Stomach (tissue), 9 donors: ENCODE results near the gene ZNF506. TPM values are rescaled to one million over a fixed set of nuclear protein-coding genes. Genes with fewer than 3 reads are reported as not detected.

Experiments
- DNase-seq, 2 donors: peaks; one replicate each; pipeline versions ENCODE4 v3.0.0 to v3.0.0-alpha.2; 2013 to 2019
- H3K27ac ChIP-seq, 5 donors: fragments of 200-600 bp in 4 of 5; sonication (generic) in 4 of 5; one replicate each; pipeline ENCODE4 v1.5.1; 2013 to 2019; ENCODE audit warnings: mild to moderate bottlenecking in 1 of 5, moderate library complexity in 1 of 5
- H3K27me3 ChIP-seq, 3 donors: fragments of 200-600 bp; sonication (generic); one replicate each; pipeline ENCODE4 v1.5.1; 2017 to 2019; ENCODE audit warnings: mixed run types in 1 of 3
- H3K36me3 ChIP-seq, 4 donors: fragments of 200-600 bp; sonication (generic); 1 replicate in 3 of 4; 2 replicates in 1 of 4; pipeline ENCODE4 v1.5.1; 2016 to 2019
- H3K4me1 ChIP-seq, 4 donors: fragments of 200-600 bp; sonication (generic); one replicate each; pipeline ENCODE4 v1.5.1; 2016 to 2019
- H3K4me3 ChIP-seq, 4 donors: fragments of 200-600 bp; sonication (generic) in 3 of 4; one replicate each; pipeline ENCODE4 v1.5.1; 2016 to 2019; ENCODE audit warnings: mild to moderate bottlenecking in 1 of 4
- H3K9me3 ChIP-seq, 4 donors: fragments of 200-600 bp; sonication (generic); one replicate each; pipeline ENCODE4 v1.5.1; 2016 to 2019
- CTCF ChIP-seq, 7 experiments: fragments of 450-650 bp in 4 of 7; fragments of 200-600 bp in 3 of 7; sonication (generic) in 3 of 7; IDR thresholded peaks; one replicate each; pipeline ENCODE4 v1.5.1; 2016 to 2019; ENCODE audit warnings: antibody characterized with exemption in 7 of 7, control low read depth in 2 of 7, mild to moderate bottlenecking in 1 of 7
- EP300 ChIP-seq: sonication (generic); formaldehyde crosslinking; IDR thresholded peaks from one replicate; pipeline ENCODE4 v1.6.1; 2017; ENCODE audit warnings: antibody characterized with exemption
- POLR2A ChIP-seq, 4 donors: fragments of 450-650 bp; IDR thresholded peaks; one replicate each; pipeline ENCODE4 v1.6.1; 2016; ENCODE audit warnings: antibody characterized with exemption in 4 of 4, control low read depth in 2 of 4, mild to moderate bottlenecking in 1 of 4, moderate library complexity in 1 of 4
- POLR2AphosphoS5 ChIP-seq, 3 donors: sonication (generic); formaldehyde crosslinking; IDR thresholded peaks; one replicate each; pipeline ENCODE4 v1.6.1; 2016; ENCODE audit warnings: antibody characterized with exemption in 3 of 3
- WGBS, 5 donors: extraction: QIAGEN DNeasy Blood & Tissue Kit in 3 of 5; methylation state at CpG; one replicate each; pipeline versions ENCODE4 v1.1.5 to v1.1.7; 2013 to 2018; 5-methylcytosine and 5-hydroxymethylcytosine counted together
- intact Hi-C: fragments of 100-400 bp; cut with DNase I; formaldehyde crosslinking; loops from one replicate; pipeline ENCODE4 v1.15.1; 2023; ENCODE audit warnings: low total_unique reads
- polyA plus RNA-seq, 3 donors: library from polyadenylated mRNA; stranded (reverse); fragments of 200-250 nt; gene quantifications; one replicate each; pipeline ENCODE4 v1.2.3, GENCODE V29; 2013
- total RNA-seq, 5 donors: library from RNA; depleted of rRNA; stranded (reverse); fragments of >200 nt; gene quantifications; one replicate each; pipeline versions ENCODE4 v1.1.0 to v1.2.3, GENCODE V29; 2014 to 2016
- donor health status: healthy with polysubstance abuse.
- donor health status: Bipolar disorder and iron deficiency.
- donor health status: healthy.

The ZNF506 gene
- total and polyA plus RNA-seq, 8 donors: 3.4 to 93.7 (median 25.1) TPM

GRCh38 chr19:19758164-19758563 lies 63.4 kb downstream of the ZNF506 start:
- Histone ChIP-seq H3K27me3 (no peaks in the 10 kb centered on the region), H3K27ac (no peak overlapping the region), H3K4me3 (no peak overlapping the region), H3K4me1 (no peaks in the 10 kb centered on the region), H3K36me3 (peaks cover 0 to 16% (median 9%) of the 10 kb centered on the region in 4 donors), H3K9me3 (peaks cover 0 to 8% (median 3%) of the 10 kb centered on the region in 4 donors)
- no peak for TF ChIP-seq CTCF (IDR thresholded peaks at IDR 0.05)
- intact Hi-C loops: no loop called here
- no peak for DNase-seq
- 86 to 95% (median 89%) methylated on average over 4 of the region's 4 CpGs for WGBS, 5 donors

GRCh38 chr19:19752760-19753403 lies 68.7 kb downstream of the ZNF506 start:
- intact Hi-C loops: no loop called here
- H3K4me1 ChIP-seq: no peaks in the 10 kb centered on the region
- 91 to 96% (median 93%) methylated on average over 6 to 11 of the region's 11 CpGs for WGBS, 5 donors
- no peak for DNase-seq
- no peak overlapping the region for H3K4me3 ChIP-seq
- peaks cover 0 to 4% (median 0%) of the 10 kb centered on the region in 3 donors for H3K27me3 ChIP-seq
- TF ChIP-seq POLR2AphosphoS5 (IDR thresholded peaks at IDR 0.05): no peak
- no peak for TF ChIP-seq CTCF (IDR thresholded peaks at IDR 0.05)
- no peak for TF ChIP-seq EP300
- TF ChIP-seq POLR2A (IDR thresholded peaks at IDR 0.05): no peak
- peaks cover 0 to 4% (median 0%) of the 10 kb centered on the region in 4 donors for H3K36me3 ChIP-seq
- H3K27ac ChIP-seq: no peak overlapping the region
- H3K9me3 ChIP-seq: peaks cover 0 to 13% (median 3%) of the 10 kb centered on the region in 4 donors

- H3K36me3 ChIP-seq: no peaks in the 10 kb centered on the region
- WGBS, 5 donors: 75 to 85% (median 84%) methylated on average over 10 to 12 of the region's 12 CpGs
- H3K9me3 ChIP-seq: peaks cover 0 to 11% (median 1%) of the 10 kb centered on the region in 4 donors
- TF ChIP-seq POLR2A (IDR thresholded peaks at IDR 0.05) (no peak), POLR2AphosphoS5 (IDR thresholded peaks at IDR 0.05) (no peak), CTCF (IDR thresholded peaks at IDR 0.05) (no peak), EP300 (no peak)
- H3K4me3 ChIP-seq: no peak overlapping the region
- no peak for DNase-seq
- no peak overlapping the region for H3K27ac ChIP-seq
- H3K4me1 ChIP-seq: no peaks in the 10 kb centered on the region
- peaks cover 0 to 12% (median 0%) of the 10 kb centered on the region in 3 donors for H3K27me3 ChIP-seq
- intact Hi-C loops: no loop called here
These were observed 69.7 kb downstream of the ZNF506 start for GRCh38 chr19:19751846-19752245.

GRCh38 chr19:19750842-19751790 lies 70.4 kb downstream of the ZNF506 start:
- Histone ChIP-seq H3K4me3 (no peak overlapping the region), H3K36me3 (no peaks in the 10 kb centered on the region), H3K9me3 (peaks cover 0 to 18% (median 0%) of the 10 kb centered on the region in 4 donors), H3K27ac (no peak overlapping the region), H3K4me1 (no peaks in the 10 kb centered on the region), H3K27me3 (peaks cover 0 to 12% (median 0%) of the 10 kb centered on the region in 3 donors)
- intact Hi-C loops: no loop called here
- DNase-seq: peak in 1 of 2 donors; percentile 2
- TF ChIP-seq EP300 (no peak), CTCF (IDR thresholded peaks at IDR 0.05) (no peak), POLR2AphosphoS5 (IDR thresholded peaks at IDR 0.05) (no peak), POLR2A (IDR thresholded peaks at IDR 0.05) (no peak)
- WGBS, 5 donors: 86 to 91% (median 87%) methylated on average over 23 to 40 of the region's 40 CpGs
